Suprapubic skin (tissue), 4 donors: ENCODE data around the gene CROT. TPM values are rescaled to one million over a fixed set of nuclear protein-coding genes. Genes with fewer than 3 reads are reported as not detected.
A peak's percentile ranks its signal among the peaks of the same experiment; 100 is the strongest.

Source experiments
- DNase-seq, 2 donors: peaks; one replicate each; pipeline ENCODE4 v3.0.0-alpha.2; 2019; ENCODE audit warnings: low spot score in 2 of 2
- H3K27ac ChIP-seq: fragments of 200-600 bp; sonication (generic); one replicate; pipeline ENCODE4 v1.5.1; 2019
- H3K27me3 ChIP-seq: fragments of 200-600 bp; sonication (generic); one replicate; pipeline ENCODE4 v1.5.1; 2019
- H3K36me3 ChIP-seq: fragments of 200-600 bp; sonication (generic); one replicate; pipeline ENCODE4 v1.5.1; 2019
- H3K4me1 ChIP-seq: fragments of 200-600 bp; sonication (generic); one replicate; pipeline ENCODE4 v1.5.1; 2019
- H3K4me3 ChIP-seq: fragments of 200-600 bp; sonication (generic); one replicate; pipeline ENCODE4 v1.5.1; 2019; ENCODE audit warnings: mild to moderate bottlenecking
- H3K9me3 ChIP-seq: fragments of 200-600 bp; sonication (generic); one replicate; pipeline ENCODE4 v1.5.1; 2019
- CTCF ChIP-seq, 2 donors: fragments of 200-600 bp in 1 of 2; fragments of 450-650 bp in 1 of 2; sonication (generic) in 1 of 2; IDR thresholded peaks; one replicate each; pipeline ENCODE4 v1.5.1; 2016 to 2019; ENCODE audit warnings: antibody characterized with exemption in 2 of 2, mild to moderate bottlenecking in 1 of 2, moderate library complexity in 1 of 2
- EP300 ChIP-seq: sonication (generic); formaldehyde crosslinking; IDR thresholded peaks from one replicate; pipeline ENCODE4 v1.6.1; 2017; ENCODE audit warnings: antibody characterized with exemption
- POLR2A ChIP-seq, 2 donors: fragments of 450-650 bp; IDR thresholded peaks; one replicate each; pipeline ENCODE4 v1.6.1; 2017; ENCODE audit warnings: antibody characterized with exemption in 2 of 2, mild to moderate bottlenecking in 2 of 2, moderate library complexity in 2 of 2
- POLR2AphosphoS5 ChIP-seq, 3 donors: sonication (generic); formaldehyde crosslinking; IDR thresholded peaks; one replicate each; pipeline ENCODE4 v1.6.1; 2017; ENCODE audit warnings: antibody characterized with exemption in 3 of 3
- WGBS: methylation state at CpG from one replicate; pipeline ENCODE4 v1.1.5; 2018; 5-methylcytosine and 5-hydroxymethylcytosine counted together
- total RNA-seq, 4 donors: library from RNA; depleted of rRNA; stranded (reverse); fragments of >200 nt; gene quantifications; one replicate each; pipeline ENCODE4 v1.1.0, GENCODE V29; 2016

Gene CROT
- total RNA-seq, 4 donors from 2014 or later = 18.5 to 68.6 (median 31.7) TPM

GRCh38 chr7:87342231-87342630 lies 3.2 kb upstream of the CROT start:
- peaks cover 32% of the 10 kb centered on the region for H3K4me1 ChIP-seq
- DNase-seq = no peak
- H3K36me3 ChIP-seq = peaks cover 11% of the 10 kb centered on the region
- no peaks in the 10 kb centered on the region for H3K27me3 ChIP-seq
- no peaks in the 10 kb centered on the region for H3K9me3 ChIP-seq
- H3K4me3 ChIP-seq = no peak overlapping the region
- 77% methylated on average over 3 of the region's 3 CpGs for WGBS
- TF ChIP-seq EP300 (no peak), CTCF (IDR thresholded peaks at IDR 0.05) (no peak), POLR2A (IDR thresholded peaks at IDR 0.05) (no peak), POLR2AphosphoS5 (IDR thresholded peaks at IDR 0.05) (no peak)
- H3K27ac ChIP-seq = no peak overlapping the region

GRCh38 chr7:87344446-87344845 lies 1.0 kb upstream of the CROT start:
- TF ChIP-seq CTCF (IDR thresholded peaks at IDR 0.05) = no peak
- TF ChIP-seq POLR2A (IDR thresholded peaks at IDR 0.05) = no peak
- H3K36me3 ChIP-seq = peaks cover 15% of the 10 kb centered on the region
- DNase-seq = no peak
- no peaks in the 10 kb centered on the region for H3K9me3 ChIP-seq
- H3K4me3 ChIP-seq = peak overlapping the region; percentile 61
- H3K27me3 ChIP-seq = no peaks in the 10 kb centered on the region
- H3K27ac ChIP-seq = peak overlapping the region; percentile 82
- H3K4me1 ChIP-seq = peaks cover 32% of the 10 kb centered on the region
- 14% methylated on average over 2 of the region's 2 CpGs for WGBS

- peaks cover 32% of the 10 kb centered on the region for H3K4me1 ChIP-seq
- TF ChIP-seq POLR2AphosphoS5 (IDR thresholded peaks at IDR 0.05) (no peak), EP300 (no peak), POLR2A (IDR thresholded peaks at IDR 0.05) (no peak), CTCF (IDR thresholded peaks at IDR 0.05) (no peak)
- H3K9me3 ChIP-seq = no peaks in the 10 kb centered on the region
- peaks cover 27% of the 10 kb centered on the region for H3K36me3 ChIP-seq
- 5% methylated on average over 8 of the region's 8 CpGs for WGBS
- no peak for DNase-seq
- peak overlapping the region; percentile 82 for H3K27ac ChIP-seq
- H3K4me3 ChIP-seq = peak overlapping the region; percentile 61
- H3K27me3 ChIP-seq = no peaks in the 10 kb centered on the region
Observed at GRCh38 chr7:87345962-87346371, 503 bp downstream of the CROT start.

- H3K4me1 ChIP-seq = peaks cover 32% of the 10 kb centered on the region
- H3K27ac ChIP-seq = no peak overlapping the region
Observed at GRCh38 chr7:87347207-87347606, 1.7 kb downstream of the CROT start.

GRCh38 chr7:87347664-87348063 lies 2.2 kb downstream of the CROT start:
- no peak overlapping the region for H3K27ac ChIP-seq
- H3K4me1 ChIP-seq = peaks cover 31% of the 10 kb centered on the region
- H3K4me3 ChIP-seq = no peak overlapping the region
- no peaks in the 10 kb centered on the region for H3K27me3 ChIP-seq
- H3K9me3 ChIP-seq = no peaks in the 10 kb centered on the region
- peaks cover 30% of the 10 kb centered on the region for H3K36me3 ChIP-seq
- no peak for TF ChIP-seq CTCF (IDR thresholded peaks at IDR 0.05)
- no peak for TF ChIP-seq EP300
- TF ChIP-seq POLR2A (IDR thresholded peaks at IDR 0.05) = no peak
- TF ChIP-seq POLR2AphosphoS5 (IDR thresholded peaks at IDR 0.05) = no peak
- 80% methylated on average over 2 of the region's 2 CpGs for WGBS
- no peak for DNase-seq

More at GRCh38 chr7:87347207-87347606, 1.7 kb downstream of the CROT start:
- no peaks in the 10 kb centered on the region for H3K27me3 ChIP-seq
- TF ChIP-seq POLR2A (IDR thresholded peaks at IDR 0.05) (no peak), EP300 (no peak), POLR2AphosphoS5 (IDR thresholded peaks at IDR 0.05) (no peak)
- H3K36me3 ChIP-seq = peaks cover 27% of the 10 kb centered on the region
- H3K9me3 ChIP-seq = no peaks in the 10 kb centered on the region
- 90% methylated on average over 1 of the region's 1 CpG for WGBS
- DNase-seq = no peak
- no peak overlapping the region for H3K4me3 ChIP-seq

GRCh38 chr7:87354749-87355148 lies 9.3 kb downstream of the CROT start:
- DNase-seq = no peak
- H3K36me3 ChIP-seq = peaks cover 65% of the 10 kb centered on the region
- no peak overlapping the region for H3K4me3 ChIP-seq
- 89% methylated on average over 3 of the region's 3 CpGs for WGBS
- no peaks in the 10 kb centered on the region for H3K27me3 ChIP-seq
- H3K9me3 ChIP-seq = peaks cover 7% of the 10 kb centered on the region
- TF ChIP-seq EP300 (no peak), CTCF (IDR thresholded peaks at IDR 0.05) (no peak), POLR2AphosphoS5 (IDR thresholded peaks at IDR 0.05) (no peak), POLR2A (IDR thresholded peaks at IDR 0.05) (no peak)
- H3K4me1 ChIP-seq = no peaks in the 10 kb centered on the region
- no peak overlapping the region for H3K27ac ChIP-seq
